Measurements from ENCODE around the gene HNRNPR. TPM values are rescaled to one million over a fixed set of nuclear protein-coding genes. Genes with fewer than 3 reads are reported as not detected.

The HNRNPR gene
- total and polyA plus RNA-seq, 9 of the 15 experiments (the other 6 are each of a cell fraction or from before 2014, with no cell fraction given) = 80.9 to 372 (median 301) TPM

GRCh38 chr1:23370709-23371584, 26.9 kb upstream of the HNRNPR start (continued):
- TF ChIP-seq EP400 (IDR thresholded peaks at IDR 0.05) (no peak), MECOM (CRISPR knock-in tag; IDR thresholded peaks at IDR 0.05) (no peak), CC2D1A (IDR thresholded peaks at IDR 0.05) (no peak), GTF2B (IDR thresholded peaks at IDR 0.05; ENCODE audit: extremely low read depth, insufficient read length) (no peak), ZNF551 (CRISPR knock-in tag; IDR thresholded peaks at IDR 0.05) (no peak), MNT (conservative IDR thresholded peaks at IDR 0.05) (peak; percentile 39 to 42; a peak in 2 of 4 replicates), FOXJ2 (tag; IDR thresholded peaks at IDR 0.05) (no peak), DLX4 (CRISPR knock-in tag; IDR thresholded peaks at IDR 0.05) (no peak), HDAC2 (IDR thresholded peaks at IDR 0.05) (no peak; the same call in none of the 2 replicates), TCF7 (IDR thresholded peaks at IDR 0.05; ENCODE audit: borderline replicate concordance) (no peak), ZNF280A (IDR thresholded peaks at IDR 0.05; ENCODE audit: low read depth, partially characterized antibody) (no peak), PHF8 (IDR thresholded peaks at IDR 0.05; ENCODE audit: borderline replicate concordance, low read length) (peak; percentile 26; the same call in 1 of the 2 replicates), ZNF212 (CRISPR knock-in tag; IDR thresholded peaks at IDR 0.05) (no peak), RBFOX2 (IDR thresholded peaks at IDR 0.05; ENCODE audit: low read depth, low read length) (0 out of 2 replicates have a peak, but pooled peaks have one; percentile 36), ZBTB49 (CRISPR knock-in tag; IDR thresholded peaks at IDR 0.05; ENCODE audit: borderline replicate concordance) (no peak), HMGN3 (IDR thresholded peaks at IDR 0.05; ENCODE audit: borderline replicate concordance, extremely low read depth, insufficient read length, low read depth, low read length) (no peak)

Measured in K562 (cell line).